ENCODE measurements around the gene FFAR2.
"Not testable (repeated sequence)": the region's sequence is repeated elsewhere in the genome, so short reads cannot be mapped to it uniquely, and the experiment has no call there.

The FFAR2 gene

DNA sequence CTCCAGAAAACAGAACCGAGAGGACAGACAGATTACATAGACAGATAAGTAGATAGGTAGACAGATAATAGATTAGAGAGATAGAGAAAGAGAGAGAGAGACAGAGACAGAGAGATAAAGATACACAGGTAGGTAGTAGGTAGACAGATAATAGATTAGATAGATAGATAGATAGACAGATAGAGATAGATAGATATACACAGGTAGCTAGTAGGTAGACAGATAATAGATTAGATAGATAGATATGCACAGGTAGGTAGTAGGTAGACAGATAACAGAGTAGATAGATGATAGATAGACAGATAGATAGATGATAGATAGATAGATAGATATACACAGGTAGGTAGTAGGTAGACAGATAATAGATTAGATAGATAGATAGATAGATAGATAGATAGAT, 10.1 kb downstream of the FFAR2 start:
- DNase-seq: no peak

DNA sequence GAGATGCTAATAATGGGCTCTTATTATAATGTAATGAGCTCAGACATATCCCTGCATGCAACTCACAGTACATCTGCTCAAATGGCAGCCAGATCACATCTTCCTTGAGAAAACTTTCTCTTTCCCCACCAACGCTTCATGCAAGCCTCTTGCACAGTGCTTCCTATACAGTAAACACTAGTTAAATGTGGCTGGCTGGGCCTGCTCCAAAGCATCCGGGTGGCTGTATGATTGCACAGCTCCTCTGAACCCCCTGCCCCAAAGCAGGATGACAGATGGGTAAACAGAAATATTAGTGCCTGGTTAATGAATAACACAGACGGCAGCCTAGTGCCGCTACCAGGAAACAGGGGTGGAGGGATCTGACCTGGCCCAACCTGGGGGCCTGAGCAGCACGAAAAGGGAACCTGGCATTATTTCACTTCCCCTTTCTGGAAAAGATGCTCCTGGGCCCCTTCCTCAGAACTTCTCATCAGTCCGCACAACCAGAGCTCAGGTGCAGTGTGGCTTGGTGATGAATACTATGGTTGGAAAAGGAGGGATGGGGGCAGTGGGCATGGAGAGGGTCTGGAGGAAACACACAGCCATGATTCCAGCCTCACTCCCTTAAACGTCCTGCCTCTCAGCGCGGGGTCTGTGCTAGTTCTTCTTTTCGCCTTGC, 10.8 kb downstream of the FFAR2 start:
- no peak for DNase-seq

DNA sequence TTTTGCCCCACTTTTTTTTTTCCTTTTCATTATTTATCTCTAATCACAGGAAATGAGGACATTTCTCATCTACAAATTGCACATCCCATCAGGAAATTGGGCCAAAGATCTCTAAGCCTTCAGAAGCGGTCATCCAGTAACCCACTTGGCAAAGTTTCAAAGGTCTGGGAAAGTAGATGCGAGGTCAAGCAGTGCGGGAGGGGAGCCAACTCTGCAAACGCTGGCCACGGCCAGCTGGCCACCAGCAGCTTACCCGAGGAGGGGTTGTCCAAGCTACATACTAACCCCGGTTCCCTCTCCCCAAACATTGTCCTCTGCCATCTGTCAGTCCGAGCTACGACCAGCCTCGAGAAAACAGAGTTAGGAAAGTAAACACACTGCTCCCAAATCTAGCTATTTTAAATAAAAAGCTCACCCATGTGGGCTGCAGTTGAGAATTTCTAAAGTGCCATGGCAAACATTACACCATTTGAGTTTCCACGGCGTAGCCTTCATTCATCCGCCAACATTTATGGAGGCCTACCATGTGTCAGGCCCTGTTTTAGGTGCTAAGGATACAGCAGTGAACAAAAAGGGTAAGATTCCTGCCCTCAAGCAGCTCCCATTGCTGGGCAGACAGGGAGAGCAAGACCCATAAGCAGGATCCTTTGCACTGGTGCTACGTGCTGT, 11.5 kb downstream of the FFAR2 start:
- DNase-seq: no peak

DNA sequence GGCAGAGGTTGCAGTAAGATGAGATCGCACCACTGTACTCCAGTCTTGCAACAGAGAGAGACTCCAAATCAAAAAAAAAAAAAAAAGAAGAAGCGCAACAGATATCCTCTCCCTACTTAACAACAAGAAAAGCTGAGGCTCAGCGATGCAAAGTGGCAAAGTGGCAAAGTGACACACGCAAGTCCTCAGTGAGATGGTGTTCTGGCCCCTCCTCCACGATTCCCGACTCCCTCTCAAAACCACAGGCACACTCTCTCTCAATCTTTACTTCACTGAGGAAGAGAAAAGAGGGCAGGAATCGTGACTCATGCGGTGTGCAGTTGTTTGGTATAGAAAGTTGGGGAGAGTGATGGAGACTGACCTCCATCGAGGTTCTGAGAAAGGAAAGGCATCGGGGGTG, 12.6 kb downstream of the FFAR2 start:
- no peak for DNase-seq

DNA sequence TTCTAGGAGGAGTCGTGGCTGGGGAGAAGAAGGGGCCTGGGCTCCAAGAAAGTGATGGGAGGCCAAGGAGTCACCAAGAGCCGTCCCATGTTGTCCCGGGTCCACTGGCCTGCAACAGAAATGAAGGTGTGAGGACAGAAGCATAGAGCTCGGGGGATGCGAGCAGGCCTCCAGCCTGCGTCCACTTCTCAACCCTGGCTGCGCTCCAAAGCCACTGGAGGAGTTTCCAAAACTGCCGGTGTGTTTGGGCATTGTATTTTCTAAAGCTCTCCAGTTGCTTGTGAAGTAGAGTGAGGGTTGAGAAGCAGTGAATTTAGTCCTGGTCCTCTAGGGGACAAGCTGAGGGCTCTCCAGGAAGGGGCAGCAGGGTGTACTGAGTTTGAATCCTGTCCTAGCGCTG, 13.0 kb downstream of the FFAR2 start:
- DNase-seq: no peak

- DNase-seq: not testable (repeated sequence)
Measured at GRCh38 chr19:35461788-35462187, 13.7 kb downstream of the FFAR2 start.

DNA sequence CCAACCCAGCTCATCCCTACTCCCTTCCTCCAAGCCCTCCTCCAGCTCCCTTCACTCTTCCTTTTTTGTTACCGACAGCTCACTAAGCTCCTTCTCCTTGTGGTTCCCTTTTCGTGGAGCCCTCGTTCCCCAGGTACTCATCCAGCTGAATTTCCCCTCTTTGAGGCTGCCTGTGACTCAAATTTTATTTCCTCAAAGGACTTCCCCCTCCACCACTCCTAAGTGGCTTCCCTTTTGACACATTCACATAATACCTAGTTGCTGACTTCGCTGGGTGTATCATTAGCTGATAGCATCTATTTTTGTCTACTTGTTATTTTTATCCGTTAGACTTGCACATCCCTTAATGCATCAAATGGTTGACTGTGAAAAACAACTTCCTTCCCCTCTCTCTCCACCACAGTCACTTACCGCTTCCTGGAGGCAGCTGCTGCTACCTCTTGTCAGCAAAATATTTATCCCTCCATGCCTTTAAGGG, 14.5 kb downstream of the FFAR2 start:
- DNase-seq: no peak

DNA sequence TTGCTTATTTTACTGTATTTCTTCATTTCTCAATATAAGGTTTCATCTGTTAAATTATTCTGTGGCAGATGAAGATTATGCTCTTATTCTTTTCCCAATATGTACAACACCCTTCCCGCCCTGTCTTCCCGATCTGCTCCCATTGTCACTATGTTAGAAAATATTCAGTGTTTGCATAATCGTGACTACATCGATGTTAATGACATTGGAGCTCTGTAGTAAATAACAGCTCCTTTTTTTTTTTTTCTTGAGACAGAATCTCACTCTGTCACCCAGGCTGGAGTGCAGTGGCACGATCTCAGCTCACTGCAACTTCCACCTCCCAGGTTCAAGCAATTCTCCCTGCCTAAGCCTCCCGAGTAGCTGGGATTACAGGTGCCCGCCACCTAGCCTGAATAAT, 14.9 kb downstream of the FFAR2 start:
- not testable (repeated sequence) for DNase-seq

DNA sequence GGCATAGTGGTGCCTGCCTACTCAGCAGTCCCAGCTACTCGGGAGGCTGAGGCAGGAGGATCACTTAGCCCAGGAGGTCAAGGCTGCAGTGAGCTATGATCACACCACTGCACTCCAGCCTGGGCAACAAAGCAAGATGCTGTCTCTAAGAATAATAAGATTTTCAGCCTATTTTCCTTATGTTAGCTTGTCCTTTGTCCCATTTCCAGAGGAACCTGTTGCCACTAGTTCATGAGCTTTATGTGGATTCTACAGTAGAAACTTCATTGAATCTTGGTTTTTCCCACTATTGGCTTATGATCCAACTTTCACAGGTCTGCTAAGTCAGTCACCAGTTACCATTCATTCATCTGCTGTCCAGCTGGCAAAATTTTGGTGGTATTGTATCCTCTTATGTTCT, 18.2 kb downstream of the FFAR2 start:
- no peak for DNase-seq

GRCh38 chr19:35468637-35469036, 20.6 kb downstream of the FFAR2 start:
- no peak for DNase-seq

DNA sequence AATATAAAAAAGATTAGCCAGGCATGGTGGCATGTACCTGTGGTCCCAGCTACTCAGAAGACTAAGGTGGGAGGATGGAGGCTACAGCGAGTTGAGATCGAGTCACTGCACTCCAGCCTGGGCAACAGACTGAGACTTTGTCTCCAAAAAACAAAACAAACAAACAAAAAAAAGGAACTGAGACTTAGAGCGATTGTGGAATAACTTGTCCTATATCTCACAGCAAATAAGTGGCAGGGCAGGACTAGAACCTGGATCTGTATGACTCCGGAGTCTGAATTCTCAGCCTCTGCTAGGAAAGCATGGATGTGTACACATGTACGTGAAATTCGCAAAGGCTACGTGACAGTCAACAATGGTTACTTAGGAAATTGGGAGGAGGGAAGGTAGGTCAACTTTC, 22.1 kb downstream of the FFAR2 start:
- DNase-seq: no peak

DNA sequence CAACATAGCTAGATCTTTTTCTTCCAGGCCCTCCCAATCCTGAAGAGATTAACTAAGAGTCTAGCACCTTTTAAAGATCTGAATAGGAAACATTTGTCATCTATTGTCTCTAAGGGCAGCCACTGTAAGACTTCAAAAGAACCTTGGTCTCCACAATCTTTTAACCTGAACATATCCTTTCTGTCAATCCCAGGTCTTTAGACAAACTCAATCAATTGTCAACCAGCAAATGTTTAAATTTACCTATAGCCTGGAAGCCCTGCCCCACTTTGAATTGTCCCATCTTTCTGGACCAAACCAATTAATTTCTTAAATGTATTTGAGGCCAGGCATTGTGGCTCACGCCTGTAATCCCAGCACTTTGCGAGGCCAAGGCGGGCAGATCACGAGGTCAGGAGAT, 23.0 kb downstream of the FFAR2 start:
- not testable (repeated sequence) for DNase-seq

DNA sequence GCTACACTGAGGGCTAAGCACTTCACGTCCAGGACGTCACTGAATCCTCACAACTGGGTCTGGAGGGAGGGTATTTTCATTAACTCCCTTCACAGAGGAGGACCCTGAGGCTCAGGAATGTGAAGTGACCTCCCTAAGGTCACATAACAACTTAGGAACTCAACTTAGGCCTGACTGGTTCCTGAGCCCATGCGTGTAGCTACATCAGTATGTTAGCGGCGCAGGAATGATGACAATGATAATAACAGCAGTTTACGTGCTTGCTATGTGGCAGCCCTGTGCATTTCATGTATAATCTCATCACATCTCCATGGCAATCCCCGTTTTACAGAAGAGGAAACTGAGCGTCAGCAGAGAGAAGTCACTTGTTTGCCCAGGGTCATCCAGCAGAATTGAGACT, 23.9 kb downstream of the FFAR2 start:
- no peak for DNase-seq

DNA sequence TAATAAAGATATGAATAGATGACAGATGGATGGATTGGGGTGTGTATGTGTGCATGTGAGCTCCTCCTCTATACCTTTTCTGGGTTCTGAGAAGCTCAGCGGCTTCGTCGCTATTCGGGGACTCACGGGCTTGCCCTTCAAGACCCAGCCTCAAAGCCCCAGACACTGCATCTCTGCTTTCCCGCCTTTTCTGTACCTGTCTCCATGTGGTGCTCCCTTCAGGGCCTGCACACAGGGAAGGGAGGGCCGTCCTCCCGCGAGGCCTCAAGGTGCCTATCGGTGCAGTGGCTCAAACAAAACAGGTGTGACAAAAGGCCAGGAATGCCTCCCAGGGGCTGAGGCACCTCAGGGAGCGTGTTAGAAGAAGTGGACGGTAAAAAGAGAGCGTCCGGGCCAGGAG, 26.0 kb downstream of the FFAR2 start:
- no peak for DNase-seq

GRCh38 chr19:35474594-35474993, 26.5 kb downstream of the FFAR2 start:
- not testable (repeated sequence) for DNase-seq

DNA sequence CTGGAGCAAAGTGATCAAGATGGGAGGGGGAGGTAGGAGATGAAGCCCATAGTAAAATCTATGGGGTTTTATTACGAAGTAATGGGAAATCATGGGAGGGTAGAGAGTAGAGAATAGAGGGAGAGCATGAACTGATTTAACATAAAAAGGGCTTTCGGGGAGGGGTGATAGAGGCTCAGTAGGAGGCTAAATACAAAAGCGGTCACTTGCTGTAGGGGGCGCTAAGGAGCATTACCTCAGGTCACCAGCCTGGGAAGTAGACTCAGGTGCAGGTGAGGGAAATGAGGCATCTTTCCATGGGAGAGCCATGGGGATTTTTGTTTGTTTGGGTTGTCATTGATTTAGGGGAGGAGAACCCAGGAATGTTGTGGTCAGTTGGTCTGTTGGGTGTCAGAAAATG, 28.1 kb downstream of the FFAR2 start:
- DNase-seq: no peak

GRCh38 chr19:35478794-35479677, 31.0 kb downstream of the FFAR2 start:
- DNase-seq: no peak

- no peak for DNase-seq
Measured at GRCh38 chr19:35483089-35483488, 35.0 kb downstream of the FFAR2 start.

DNA sequence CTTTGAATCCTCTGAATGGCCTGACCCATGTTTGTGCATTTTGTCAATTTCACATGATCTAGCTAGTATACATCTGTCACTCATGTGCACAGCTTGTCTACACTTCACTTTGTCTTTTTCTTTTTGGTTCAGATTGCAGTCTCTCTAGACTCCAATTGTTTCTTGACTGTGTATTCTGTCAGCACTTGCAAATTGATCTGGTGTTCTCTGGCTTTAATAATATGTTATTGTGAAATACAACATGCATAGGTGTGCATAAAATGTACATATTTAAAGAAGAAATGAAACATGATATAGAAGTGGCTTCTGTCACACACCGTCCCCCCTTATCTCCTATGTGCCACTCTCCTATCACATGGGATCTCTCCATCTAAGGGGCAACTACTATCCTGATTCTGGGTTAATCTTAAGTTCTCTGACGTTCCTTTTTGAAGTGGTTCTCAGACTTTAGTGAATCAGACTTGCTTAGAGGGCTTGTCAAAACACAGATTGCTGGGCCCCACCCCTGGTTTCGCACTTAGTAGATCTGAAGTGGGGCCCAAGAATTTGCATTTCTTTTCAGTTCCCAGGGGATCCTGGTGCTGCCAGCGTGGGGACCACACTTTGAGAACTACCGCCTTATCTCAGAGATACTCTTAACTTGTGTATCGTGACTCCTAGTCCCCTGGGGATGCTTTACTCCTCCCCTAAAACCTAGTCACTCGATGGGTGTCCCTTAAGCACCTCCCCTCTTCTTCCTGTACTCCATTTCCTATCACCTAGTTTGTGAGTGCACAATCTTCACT, 36.4 kb downstream of the FFAR2 start:
- no peak for DNase-seq

GRCh38 chr19:35486268-35486708, 38.2 kb downstream of the FFAR2 start:
- DNase-seq: no peak

DNA sequence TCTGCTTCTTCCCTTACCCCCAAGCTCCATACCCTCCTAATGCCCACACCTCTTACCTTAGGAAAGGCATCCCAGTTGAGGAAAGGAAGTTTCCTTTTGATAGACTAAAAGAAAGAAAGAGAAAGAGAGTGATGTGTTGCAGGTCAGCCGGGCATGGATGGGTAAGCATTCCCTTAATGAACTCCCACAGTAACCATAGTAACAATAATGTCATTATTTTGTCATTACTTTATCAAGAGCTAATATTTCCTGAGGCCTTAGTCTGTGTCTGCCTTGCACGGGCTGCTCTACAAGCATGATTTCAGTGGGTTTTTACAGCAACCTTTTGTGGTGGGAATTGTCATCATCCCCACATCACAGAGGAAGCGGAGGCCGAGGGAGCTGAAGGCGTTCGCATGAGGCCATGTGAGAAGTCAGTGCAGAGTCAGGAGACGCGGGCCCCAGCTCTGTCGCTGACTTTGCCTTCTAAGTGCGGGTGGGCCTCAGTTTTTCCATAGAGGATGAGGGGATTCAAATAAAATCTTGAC, 39.7 kb downstream of the FFAR2 start:
- no peak for DNase-seq

DNA sequence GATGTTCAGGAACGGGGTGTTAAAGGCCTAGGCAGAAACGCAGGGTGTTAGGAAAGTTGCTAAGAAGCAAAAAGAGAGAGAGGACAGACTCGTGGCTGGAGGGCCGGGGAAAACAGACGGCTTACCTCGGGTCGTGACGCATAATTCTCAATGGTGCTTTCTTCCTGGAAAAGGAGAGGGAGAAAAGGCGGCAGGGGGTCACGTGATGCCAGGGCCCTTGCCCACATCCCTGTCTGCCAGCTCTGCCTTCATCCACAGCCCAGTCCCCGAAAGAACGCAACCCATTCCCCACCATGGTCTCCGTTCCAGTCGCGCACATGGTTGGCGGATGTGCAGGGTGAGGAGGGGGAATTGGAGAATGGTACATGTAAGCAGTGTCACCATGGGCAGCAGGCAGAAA, 40.6 kb downstream of the FFAR2 start:
- DNase-seq: no peak

DNA sequence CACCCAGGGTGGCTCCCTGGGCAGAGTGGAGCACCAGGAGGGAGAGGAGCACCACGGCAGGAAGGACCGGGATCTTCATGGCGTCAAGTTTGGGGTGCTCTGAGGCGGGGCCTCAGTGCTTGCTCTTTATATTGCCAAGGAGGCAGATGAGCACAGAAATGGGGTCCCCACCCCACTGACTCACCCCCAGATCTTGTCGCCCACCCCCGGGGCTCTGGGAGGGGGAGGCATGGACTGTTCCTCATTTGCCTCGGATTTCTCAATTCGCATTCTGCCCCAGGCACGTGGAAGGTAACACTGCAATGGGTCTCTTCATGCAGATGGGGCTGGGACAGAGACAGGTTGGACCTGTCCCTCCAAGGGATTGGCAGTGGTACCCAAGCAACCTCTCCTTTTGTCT, 42.3 kb downstream of the FFAR2 start, which contains the start of gene KRTDAP:
TSS of gene KRTDAP (minus strand) at position 101 of the 400 bp plus-strand sequence. CDS start at position 79, 22 bp downstream.
- no peak for DNase-seq
